A549 (cell line): ENCODE measurements around the gene TFDP1.

Source experiments
- CHD4 ChIP-seq: fragments of 200-600 bp; sonication (generic); IDR thresholded peaks from 2 replicates; pipeline ENCODE4 v1.6.1; 2016; ENCODE audit warnings: antibody characterized with exemption, mild to moderate bottlenecking, borderline replicate concordance
- CTCF ChIP-seq: fragments of >200 bp; sonication (Bioruptor Twin); formaldehyde crosslinking; IDR thresholded peaks from 3 replicates; pipeline ENCODE4 v1.5.1; 2016
- E2F6 ChIP-seq: IDR thresholded peaks from 2 replicates; pipeline ENCODE4 v1.6.1; 2012; ENCODE audit warnings: low read depth, borderline replicate concordance
- HDAC2 ChIP-seq: fragments of 200-600 bp; sonication (generic); IDR thresholded peaks from 2 replicates; pipeline ENCODE4 v1.6.1; 2016
- RAD21 ChIP-seq, 2 experiments: fragments of >200 bp in 1 of 2; sonication (Bioruptor Twin) in 1 of 2; formaldehyde crosslinking in 1 of 2; IDR thresholded peaks in 1 of 2; conservative IDR thresholded peaks in 1 of 2; 2 replicates in 1 of 2; 3 replicates in 1 of 2; pipeline ENCODE4 v1.6.1; 2012 to 2018; ENCODE audit warnings: inconsistent platforms in 1 of 2
- RFX5 ChIP-seq: fragments of 450-650 bp; IDR thresholded peaks from 2 replicates; pipeline ENCODE4 v1.7.1; 2014; ENCODE audit warnings: antibody characterized with exemption, mild to moderate bottlenecking, moderate library complexity
- TP53 ChIP-seq: fragments of 250-450 bp; sonication (Bioruptor Pico); IDR thresholded peaks from 2 replicates; pipeline ENCODE4 v1.5.0; 2021; ENCODE audit warnings: mild to moderate bottlenecking, moderate library complexity

GRCh38 chr13:113670541-113670940, 86.0 kb downstream of the TFDP1 start:
- TF ChIP-seq HDAC2 (no peak), RFX5 (no peak), CTCF (no peak), RAD21 (conservative IDR thresholded peaks at IDR 0.05 in 1 of 2, IDR thresholded peaks at IDR 0.05 in 1 of 2) (no peak), E2F6 (no peak), TP53 (CRISPR knock-in tag) (no peak), CHD4 (no peak)
